ENCODE data around the gene KAT2A. TPM values are rescaled to one million over a fixed set of nuclear protein-coding genes. Genes with fewer than 3 reads are reported as not detected.

The KAT2A gene
- total and polyA plus RNA-seq, 9 donors, result 27.1 to 77.5 (median 57.9) TPM

GRCh38 chr17:42097691-42098631 lies 23.2 kb downstream of the KAT2A start, which contains the start of gene ZNF385C:
Gene ZNF385C (minus strand): TSS chr17:42098473. CDS start chr17:42063056, 35,417 bp downstream.
- H3K36me3 ChIP-seq, result no peaks in the 10 kb centered on the region
- no peaks in the 10 kb centered on the region for H3K27me3 ChIP-seq
- H3K4me3 ChIP-seq, result no peak within 1 kb of the TSS
- TF ChIP-seq, protein P1, sequence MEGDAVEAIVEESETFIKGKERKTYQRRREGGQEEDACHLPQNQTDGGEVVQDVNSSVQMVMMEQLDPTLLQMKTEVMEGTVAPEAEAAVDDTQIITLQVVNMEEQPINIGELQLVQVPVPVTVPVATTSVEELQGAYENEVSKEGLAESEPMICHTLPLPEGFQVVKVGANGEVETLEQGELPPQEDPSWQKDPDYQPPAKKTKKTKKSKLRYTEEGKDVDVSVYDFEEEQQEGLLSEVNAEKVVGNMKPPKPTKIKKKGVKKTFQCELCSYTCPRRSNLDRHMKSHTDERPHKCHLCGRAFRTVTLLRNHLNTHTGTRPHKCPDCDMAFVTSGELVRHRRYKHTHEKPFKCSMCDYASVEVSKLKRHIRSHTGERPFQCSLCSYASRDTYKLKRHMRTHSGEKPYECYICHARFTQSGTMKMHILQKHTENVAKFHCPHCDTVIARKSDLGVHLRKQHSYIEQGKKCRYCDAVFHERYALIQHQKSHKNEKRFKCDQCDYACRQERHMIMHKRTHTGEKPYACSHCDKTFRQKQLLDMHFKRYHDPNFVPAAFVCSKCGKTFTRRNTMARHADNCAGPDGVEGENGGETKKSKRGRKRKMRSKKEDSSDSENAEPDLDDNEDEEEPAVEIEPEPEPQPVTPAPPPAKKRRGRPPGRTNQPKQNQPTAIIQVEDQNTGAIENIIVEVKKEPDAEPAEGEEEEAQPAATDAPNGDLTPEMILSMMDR (IDR thresholded peaks at IDR 0.05), result no peak
- TF ChIP-seq EP300 (IDR thresholded peaks at IDR 0.05), result no peak
- no peak for TF ChIP-seq POLR2A (IDR thresholded peaks at IDR 0.05)
- H3K9me3 ChIP-seq, result no peaks in the 10 kb centered on the region
- 19 to 24% (median 21%) methylated on average over 38 to 52 of the region's 52 CpGs for WGBS, 3 donors
- intact Hi-C loops (cut with DNase I), result no loop called here
- peak in 2 of 5 donors; percentile 36 to 43 for DNase-seq
- peaks cover 3% of the 10 kb centered on the region for H3K4me1 ChIP-seq (ENCODE audit: insufficient read depth)
- peak within 1 kb of the TSS in 1 of 2 donors; percentile 76 for H3K27ac ChIP-seq

GRCh38 chr17:42096360-42097111 lies 24.6 kb downstream of the KAT2A start:
- Histone ChIP-seq H3K36me3 (no peaks in the 10 kb centered on the region), H3K9me3 (no peaks in the 10 kb centered on the region), H3K27me3 (no peaks in the 10 kb centered on the region), H3K27ac (no peak overlapping the region), H3K4me1 (ENCODE audit: insufficient read depth) (peaks cover 3% of the 10 kb centered on the region), H3K4me3 (no peak overlapping the region)
- 67 to 76% (median 73%) methylated on average over 8 of the region's 8 CpGs for WGBS, 3 donors
- TF ChIP-seq, protein P1 (IDR thresholded peaks at IDR 0.05), result no peak
- TF ChIP-seq EP300 (IDR thresholded peaks at IDR 0.05) (no peak), POLR2A (IDR thresholded peaks at IDR 0.05) (no peak)
- DNase-seq, result no peak
- intact Hi-C loops (cut with DNase I), result no loop called here

DNA sequence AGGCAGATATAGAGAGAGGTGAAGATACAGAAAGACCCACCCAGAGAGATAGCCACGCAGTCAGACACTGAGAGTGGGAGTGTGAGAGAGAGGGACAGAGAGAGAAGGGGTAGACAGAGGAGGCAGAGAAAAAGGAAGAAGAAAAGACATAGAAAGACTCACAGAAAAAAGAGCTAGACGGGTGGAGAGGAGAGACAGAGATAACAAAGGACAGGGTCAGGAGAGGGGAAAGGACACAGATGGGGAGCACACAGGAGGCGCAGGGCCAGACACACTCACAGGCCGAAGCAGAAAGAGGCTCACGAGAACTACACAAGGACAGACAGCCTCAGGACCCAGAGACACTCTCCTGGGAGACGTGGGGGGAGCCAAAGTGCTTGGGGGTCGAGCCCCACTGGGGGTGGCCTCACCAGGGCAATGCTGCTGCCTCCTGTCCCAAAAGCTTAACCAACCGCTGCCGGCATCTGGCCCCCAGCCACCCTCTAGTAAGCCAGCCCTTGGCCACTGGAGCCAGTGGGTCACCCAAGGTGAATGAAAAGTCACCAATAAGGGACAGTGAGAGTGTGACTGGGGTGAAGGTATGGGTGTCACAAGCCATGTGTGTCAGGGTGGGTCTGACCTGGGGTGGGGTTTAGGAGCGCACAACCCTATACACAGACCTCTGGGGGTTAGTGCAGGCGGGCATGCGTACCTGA lies 26.6 kb downstream of the KAT2A start:
- Histone ChIP-seq H3K9me3 (no peaks in the 10 kb centered on the region), H3K4me3 (no peak overlapping the region), H3K36me3 (no peaks in the 10 kb centered on the region), H3K27ac (no peak overlapping the region), H3K27me3 (no peaks in the 10 kb centered on the region), H3K4me1 (ENCODE audit: insufficient read depth) (peaks cover 3% of the 10 kb centered on the region)
- DNase-seq, result no peak
- TF ChIP-seq, protein P1 (IDR thresholded peaks at IDR 0.05), result no peak
- TF ChIP-seq EP300 (IDR thresholded peaks at IDR 0.05) (no peak), POLR2A (IDR thresholded peaks at IDR 0.05) (no peak)
- intact Hi-C loops (cut with DNase I), result no loop called here
- 79 to 90% (median 89%) methylated on average over 12 of the region's 12 CpGs for WGBS, 3 donors

DNA sequence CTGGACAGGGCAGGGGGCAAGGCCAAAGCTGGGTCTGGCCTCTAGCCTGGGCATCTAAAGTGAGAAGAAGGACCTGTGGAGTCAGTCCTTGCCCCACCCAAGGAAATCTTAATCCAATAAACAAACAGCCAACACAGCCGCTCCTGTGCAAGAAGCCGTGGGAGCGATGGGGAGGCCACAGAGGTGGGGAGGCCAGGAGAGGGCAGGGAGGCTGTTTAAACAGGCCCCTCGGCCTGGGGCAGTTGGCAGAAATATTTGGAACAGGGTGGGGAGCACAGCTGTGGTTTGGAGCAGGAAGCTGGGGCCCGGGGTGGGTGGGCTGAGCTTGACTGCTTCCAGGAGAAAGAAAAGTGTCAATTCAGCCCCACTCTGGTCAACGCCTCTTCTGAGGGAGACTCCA lies 28.2 kb downstream of the KAT2A start:
- intact Hi-C loops (cut with DNase I), result no loop called here
- H3K4me1 ChIP-seq (ENCODE audit: insufficient read depth), result no peaks in the 10 kb centered on the region
- H3K36me3 ChIP-seq, result no peaks in the 10 kb centered on the region
- TF ChIP-seq, protein P1 (IDR thresholded peaks at IDR 0.05), result no peak
- TF ChIP-seq EP300 (IDR thresholded peaks at IDR 0.05), result no peak
- no peak for TF ChIP-seq POLR2A (IDR thresholded peaks at IDR 0.05)
- WGBS, 3 donors, result 55 to 66% (median 56%) methylated on average over 6 of the region's 6 CpGs
- H3K4me3 ChIP-seq, result no peak overlapping the region
- H3K27me3 ChIP-seq, result no peaks in the 10 kb centered on the region
- no peak overlapping the region for H3K27ac ChIP-seq
- no peaks in the 10 kb centered on the region for H3K9me3 ChIP-seq
- no peak for DNase-seq
